ENCODE results near the gene MEIS2. TPM values are rescaled to one million over a fixed set of nuclear protein-coding genes. Genes with fewer than 3 reads are reported as not detected.

The MEIS2 gene
- total RNA-seq, 2 experiments from 2014 or later = not detected

DNA sequence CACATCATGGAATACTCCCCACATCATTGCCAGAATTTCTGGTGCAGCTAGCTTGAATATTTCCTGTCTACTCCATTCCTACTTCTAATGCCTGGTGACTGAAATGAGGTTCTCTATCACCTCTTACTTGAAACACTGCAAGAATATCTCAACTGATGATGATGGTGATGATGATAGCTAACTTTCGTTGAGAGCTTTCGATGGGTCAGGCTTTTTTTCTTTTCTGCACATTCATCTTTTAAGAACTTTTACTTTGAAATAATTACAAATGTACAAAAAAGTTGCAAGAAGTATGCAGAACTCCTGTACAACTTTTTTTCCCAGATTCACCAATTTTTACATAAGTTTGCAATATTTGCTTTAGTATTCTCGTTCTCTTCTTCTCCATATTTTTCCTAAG is 233.5 kb downstream of the MEIS2 start:
- H3K27me3 Mint-ChIP-seq = no peaks in the 10 kb centered on the region
- no peaks in the 10 kb centered on the region for H3K4me1 Mint-ChIP-seq
- ChIA-PET CTCF (no interaction called here), POLR2A (no interaction called here)
- DNase-seq (no peak), ATAC-seq (no peak)
- H3K4me3 Mint-ChIP-seq = no peak overlapping the region
- no peak overlapping the region for H3K27ac Mint-ChIP-seq
- intact Hi-C loops (cut with DNase I, micrococcal nuclease) = loop anchor here in 1 of 2 experiments (5.0 kb wide), 1 partner anchor 50 kb away; no protein-coding TSS in a partner anchor
- no peaks in the 10 kb centered on the region for H3K36me3 Mint-ChIP-seq (ENCODE audit: low read depth)
- no peaks in the 10 kb centered on the region for H3K9me3 Mint-ChIP-seq (ENCODE audit: low read depth)

DNA sequence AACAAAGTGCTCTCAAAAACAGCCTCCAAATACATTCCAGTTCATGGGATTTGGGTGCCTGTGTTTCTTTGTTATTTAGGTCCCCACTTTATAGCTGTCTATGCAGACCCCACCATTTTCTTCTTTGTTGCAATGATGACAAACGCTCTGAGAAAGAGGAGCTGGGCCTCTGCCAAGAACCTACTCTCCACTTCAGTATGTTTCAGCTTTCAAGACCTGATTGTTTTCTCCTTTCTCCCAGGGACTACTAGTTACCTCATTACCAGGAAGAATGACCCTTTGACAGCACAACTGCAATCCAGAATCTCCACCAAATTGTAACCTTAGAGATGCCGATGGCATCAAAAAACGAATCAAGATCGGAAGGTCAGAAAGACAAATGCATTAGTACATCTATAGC is 236.8 kb downstream of the MEIS2 start:
- DNase-seq = no peak
- no peak overlapping the region for H3K27ac Mint-ChIP-seq
- ChIA-PET POLR2A (no interaction called here), CTCF (interaction anchor here (1.1 kb wide), 1 partner anchor 16 kb away, joined by 4 read pairs; no protein-coding TSS in a partner anchor)
- no peaks in the 10 kb centered on the region for H3K27me3 Mint-ChIP-seq
- intact Hi-C loops (cut with DNase I, micrococcal nuclease) = no loop called here
- no peak for ATAC-seq
- no peaks in the 10 kb centered on the region for H3K36me3 Mint-ChIP-seq (ENCODE audit: low read depth)
- H3K9me3 Mint-ChIP-seq (ENCODE audit: low read depth) = no peaks in the 10 kb centered on the region
- no peaks in the 10 kb centered on the region for H3K4me1 Mint-ChIP-seq
- no peak overlapping the region for H3K4me3 Mint-ChIP-seq

DNA sequence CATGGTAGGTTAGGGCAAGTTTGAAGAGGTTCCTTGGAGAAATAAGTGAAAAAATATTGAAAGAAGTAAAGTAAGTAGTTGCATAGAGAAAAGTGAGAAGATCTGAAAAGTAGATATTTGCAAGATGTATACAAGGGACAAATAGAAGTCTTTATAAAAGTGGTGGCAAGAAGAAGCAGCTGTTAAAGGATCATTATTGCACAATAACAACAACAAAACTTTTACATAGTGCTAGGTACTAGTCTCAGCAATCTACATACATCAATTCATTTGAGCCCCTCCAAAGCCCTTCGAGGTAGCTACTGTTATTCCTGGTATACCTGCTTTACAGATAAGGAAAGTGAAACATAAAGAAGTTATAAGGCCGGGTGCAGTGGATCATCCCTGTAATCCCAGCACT is 239.6 kb downstream of the MEIS2 start:
- Mint-ChIP-seq H3K27ac (no peak overlapping the region), H3K27me3 (no peaks in the 10 kb centered on the region), H3K36me3 (ENCODE audit: low read depth) (no peaks in the 10 kb centered on the region), H3K9me3 (ENCODE audit: low read depth) (no peaks in the 10 kb centered on the region), H3K4me1 (no peaks in the 10 kb centered on the region), H3K4me3 (no peak overlapping the region)
- DNase-seq = no peak
- CTCF ChIA-PET = no interaction called here
- intact Hi-C loops (cut with DNase I, micrococcal nuclease) = no loop called here
- POLR2A ChIA-PET = no interaction called here
- no peak for ATAC-seq

DNA sequence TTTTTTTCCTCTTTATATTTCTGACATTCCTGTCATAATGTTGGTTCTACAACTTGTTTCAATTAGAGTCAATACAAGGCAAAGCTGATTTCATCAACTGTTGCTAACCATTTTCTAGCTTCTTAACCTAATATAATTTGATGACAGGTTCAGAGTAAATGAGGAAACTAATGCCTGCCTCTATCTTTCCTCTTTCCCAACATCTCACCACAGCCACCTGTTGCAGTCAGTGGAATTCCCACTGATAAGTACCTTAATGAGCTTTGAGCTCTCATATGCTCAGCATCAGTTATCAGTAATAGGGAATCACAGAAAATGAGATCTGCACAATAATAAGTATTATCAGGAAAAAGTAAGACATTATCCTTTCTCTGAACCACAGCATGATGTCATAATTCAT is 241.9 kb downstream of the MEIS2 start:
- H3K36me3 Mint-ChIP-seq (ENCODE audit: low read depth) = no peaks in the 10 kb centered on the region
- ChIA-PET POLR2A (no interaction called here), CTCF (no interaction called here)
- no peak overlapping the region for H3K27ac Mint-ChIP-seq
- H3K27me3 Mint-ChIP-seq = peaks cover 3% of the 10 kb centered on the region
- ATAC-seq = no peak
- intact Hi-C loops (cut with DNase I, micrococcal nuclease) = no loop called here
- no peaks in the 10 kb centered on the region for H3K4me1 Mint-ChIP-seq
- H3K4me3 Mint-ChIP-seq = no peak overlapping the region
- DNase-seq = no peak
- H3K9me3 Mint-ChIP-seq (ENCODE audit: low read depth) = no peaks in the 10 kb centered on the region

DNA sequence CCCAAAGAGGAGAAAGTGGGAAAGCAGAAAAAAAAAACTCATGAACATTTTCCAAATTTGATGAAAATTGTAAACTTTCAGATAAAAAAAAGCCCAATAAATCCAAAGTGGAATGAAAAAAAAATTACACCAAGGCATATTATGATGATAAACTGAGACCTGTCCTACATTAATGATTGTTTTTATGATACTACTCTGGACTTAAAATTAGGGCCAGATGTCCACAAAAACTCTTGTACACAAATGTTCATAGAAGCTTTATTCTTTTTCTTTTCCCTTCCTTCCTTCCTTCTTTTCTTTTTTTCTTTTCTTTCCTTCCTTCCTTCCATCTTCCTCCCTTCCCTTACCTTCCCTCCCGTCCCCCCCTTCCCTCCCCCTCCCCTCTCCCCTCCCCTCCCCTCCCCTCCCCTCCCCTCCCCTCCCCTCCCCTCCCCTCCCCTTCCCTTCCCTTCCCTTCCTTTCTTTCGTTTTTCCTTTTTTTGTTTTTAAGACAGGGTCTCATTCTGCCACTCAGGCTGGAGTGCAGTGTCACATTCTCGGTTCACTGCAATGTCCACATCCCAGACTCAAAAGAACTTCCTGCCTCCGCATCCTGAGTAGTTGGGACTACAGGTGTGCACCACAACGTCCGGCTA is 243.9 kb downstream of the MEIS2 start:
- ATAC-seq (no peak), DNase-seq (no peak)
- CTCF ChIA-PET = interaction anchor here (1.1 kb wide), 1 partner anchor 12 kb away, joined by 3 read pairs; no protein-coding TSS in a partner anchor
- H3K9me3 Mint-ChIP-seq (ENCODE audit: low read depth) = no peaks in the 10 kb centered on the region
- H3K27me3 Mint-ChIP-seq = peaks cover 3% of the 10 kb centered on the region
- POLR2A ChIA-PET = interaction anchor here (0.6 kb wide), 1 partner anchor 311 kb away, joined by 3 read pairs; no protein-coding TSS in a partner anchor
- H3K36me3 Mint-ChIP-seq (ENCODE audit: low read depth) = no peaks in the 10 kb centered on the region
- no peak overlapping the region for H3K27ac Mint-ChIP-seq
- no peaks in the 10 kb centered on the region for H3K4me1 Mint-ChIP-seq
- intact Hi-C loops (cut with DNase I, micrococcal nuclease) = no loop called here
- H3K4me3 Mint-ChIP-seq = no peak overlapping the region

DNA sequence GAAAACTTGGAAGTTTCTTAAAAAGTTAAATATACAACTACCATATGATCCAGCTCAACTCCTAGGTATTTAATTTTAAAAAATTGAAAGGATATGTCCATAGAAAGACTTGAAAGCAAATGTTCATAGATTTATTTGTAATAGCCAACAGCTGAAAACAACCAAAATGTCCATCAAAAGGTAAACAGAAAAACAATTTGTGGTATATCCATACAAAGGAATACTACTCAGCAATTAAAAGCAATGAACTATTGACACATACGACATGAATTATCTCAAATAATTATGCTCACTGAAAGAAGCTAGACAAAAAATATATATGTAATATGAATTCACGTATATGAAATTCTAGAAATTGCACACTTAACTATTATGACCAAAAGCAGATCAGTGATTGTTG is 249.5 kb downstream of the MEIS2 start:
- Mint-ChIP-seq H3K36me3 (ENCODE audit: low read depth) (no peaks in the 10 kb centered on the region), H3K27ac (no peak overlapping the region), H3K9me3 (ENCODE audit: low read depth) (no peaks in the 10 kb centered on the region), H3K27me3 (peaks cover 3% of the 10 kb centered on the region), H3K4me3 (no peak overlapping the region), H3K4me1 (no peaks in the 10 kb centered on the region)
- POLR2A ChIA-PET = no interaction called here
- intact Hi-C loops (cut with DNase I, micrococcal nuclease) = no loop called here
- ATAC-seq (no peak), DNase-seq (no peak)
- CTCF ChIA-PET = interaction anchor here (0.7 kb wide), 2 partner anchors 1010 to 1332 kb away, joined by 3 read pairs; no protein-coding TSS in a partner anchor

DNA sequence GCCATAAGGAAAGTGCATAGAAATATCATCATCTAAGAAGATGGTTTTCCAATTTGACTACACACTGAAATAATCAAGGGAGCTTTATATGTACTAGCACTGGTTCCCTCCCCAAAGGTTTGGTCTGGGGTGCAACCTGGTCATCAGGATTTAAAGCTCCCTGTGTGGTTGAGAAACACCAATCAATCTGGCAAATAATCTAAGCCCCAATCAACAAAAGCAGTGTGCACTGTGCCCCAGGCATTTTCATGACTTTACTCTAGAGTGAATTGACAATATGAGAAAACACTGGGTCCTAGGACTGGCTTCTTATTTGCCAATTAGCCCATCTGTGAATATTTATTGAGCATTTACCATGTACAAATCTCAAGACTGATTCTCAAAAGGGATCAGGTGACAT is 255.1 kb downstream of the MEIS2 start:
- no peak for ATAC-seq
- H3K36me3 Mint-ChIP-seq (ENCODE audit: low read depth) = no peaks in the 10 kb centered on the region
- no peak for DNase-seq
- no peak overlapping the region for H3K4me3 Mint-ChIP-seq
- no peaks in the 10 kb centered on the region for H3K4me1 Mint-ChIP-seq
- H3K9me3 Mint-ChIP-seq (ENCODE audit: low read depth) = no peaks in the 10 kb centered on the region
- POLR2A ChIA-PET = no interaction called here
- H3K27ac Mint-ChIP-seq = no peak overlapping the region
- intact Hi-C loops (cut with DNase I, micrococcal nuclease) = no loop called here
- H3K27me3 Mint-ChIP-seq = peaks cover 7% of the 10 kb centered on the region
- CTCF ChIA-PET = no interaction called here

DNA sequence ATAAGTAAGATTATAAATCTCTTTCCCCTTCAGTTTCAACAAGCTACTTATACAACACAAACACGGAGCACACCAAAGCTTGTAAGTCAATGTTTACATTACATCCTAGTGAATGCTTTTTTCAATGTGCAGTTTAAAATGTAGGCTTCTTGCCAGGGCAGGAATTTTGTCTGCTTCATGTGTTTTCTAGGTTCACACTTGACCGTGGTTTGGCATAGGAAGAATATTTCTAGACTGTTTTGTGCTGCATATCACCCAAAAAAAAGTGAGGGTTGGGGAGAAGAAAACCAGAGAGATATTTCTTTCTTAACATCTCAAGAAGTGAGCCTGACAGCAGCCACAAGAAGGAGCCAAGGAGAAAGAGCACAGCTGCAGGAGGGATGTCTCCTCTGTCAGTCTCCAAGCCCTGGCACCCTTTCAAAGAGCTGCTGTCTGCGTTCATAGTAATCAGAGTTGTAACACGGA is 255.8 kb downstream of the MEIS2 start:
- H3K36me3 Mint-ChIP-seq (ENCODE audit: low read depth) = no peaks in the 10 kb centered on the region
- H3K9me3 Mint-ChIP-seq (ENCODE audit: low read depth) = no peaks in the 10 kb centered on the region
- H3K27me3 Mint-ChIP-seq = peaks cover 7% of the 10 kb centered on the region
- no peak overlapping the region for H3K27ac Mint-ChIP-seq
- H3K4me3 Mint-ChIP-seq = no peak overlapping the region
- intact Hi-C loops (cut with DNase I, micrococcal nuclease) = no loop called here
- POLR2A ChIA-PET = no interaction called here
- CTCF ChIA-PET = interaction anchor here (1.0 kb wide), 1 partner anchor 12 kb away, joined by 3 read pairs; no protein-coding TSS in a partner anchor
- no peak for DNase-seq
- no peaks in the 10 kb centered on the region for H3K4me1 Mint-ChIP-seq
- no peak for ATAC-seq

DNA sequence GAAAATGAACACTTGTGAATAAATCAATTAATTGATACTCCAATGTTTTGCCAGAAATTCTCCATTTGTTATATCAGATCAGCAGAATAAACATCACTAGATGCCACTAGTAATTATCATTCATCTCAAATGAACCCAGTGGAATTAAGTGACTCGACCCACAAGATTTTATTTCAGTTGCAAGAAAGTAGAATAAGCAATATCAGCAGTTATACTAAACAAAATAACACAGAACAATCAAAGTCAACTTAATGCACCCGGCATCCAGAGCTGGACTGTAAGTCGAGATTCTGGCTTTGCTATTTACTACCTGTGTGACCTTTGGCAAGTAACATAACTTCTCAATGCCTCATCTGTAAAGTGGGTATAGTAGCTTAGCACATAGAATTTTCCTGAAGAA is 256.5 kb downstream of the MEIS2 start:
- ATAC-seq = no peak
- Mint-ChIP-seq H3K27me3 (peaks cover 7% of the 10 kb centered on the region), H3K27ac (no peak overlapping the region), H3K4me3 (no peak overlapping the region), H3K9me3 (ENCODE audit: low read depth) (no peaks in the 10 kb centered on the region), H3K4me1 (no peaks in the 10 kb centered on the region), H3K36me3 (ENCODE audit: low read depth) (no peaks in the 10 kb centered on the region)
- CTCF ChIA-PET = interaction anchor here (1.0 kb wide), 1 partner anchor 12 kb away, joined by 3 read pairs; no protein-coding TSS in a partner anchor
- POLR2A ChIA-PET = no interaction called here
- DNase-seq = no peak
- intact Hi-C loops (cut with DNase I, micrococcal nuclease) = no loop called here

DNA sequence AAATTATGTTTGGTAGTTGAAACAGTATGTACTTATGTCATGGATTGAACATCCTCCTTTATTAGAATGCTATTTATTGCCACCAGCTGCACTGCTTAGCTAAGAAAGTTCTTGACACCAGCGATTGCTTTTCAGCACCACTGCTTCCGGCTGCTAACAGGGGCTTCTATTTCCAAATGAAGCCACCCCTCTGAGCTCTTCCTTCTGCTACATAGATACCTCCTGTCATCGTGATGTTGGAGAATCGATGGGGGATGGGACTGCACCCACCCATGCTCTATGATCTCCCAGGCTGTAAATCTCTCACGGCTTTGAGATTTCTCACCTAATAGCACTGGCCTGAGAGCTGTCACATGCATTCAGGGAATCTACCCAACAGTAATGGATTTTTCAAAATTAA is 259.2 kb downstream of the MEIS2 start:
- intact Hi-C loops (cut with DNase I, micrococcal nuclease) = no loop called here
- no peak overlapping the region for H3K4me3 Mint-ChIP-seq
- no peaks in the 10 kb centered on the region for H3K4me1 Mint-ChIP-seq
- H3K9me3 Mint-ChIP-seq (ENCODE audit: low read depth) = no peaks in the 10 kb centered on the region
- no peak overlapping the region for H3K27ac Mint-ChIP-seq
- ATAC-seq (no peak), DNase-seq (no peak)
- ChIA-PET POLR2A (no interaction called here), CTCF (no interaction called here)
- H3K27me3 Mint-ChIP-seq = peaks cover 8% of the 10 kb centered on the region
- no peaks in the 10 kb centered on the region for H3K36me3 Mint-ChIP-seq (ENCODE audit: low read depth)
